ENCODE results near the gene CALM1.

CALM1 gene

DNA sequence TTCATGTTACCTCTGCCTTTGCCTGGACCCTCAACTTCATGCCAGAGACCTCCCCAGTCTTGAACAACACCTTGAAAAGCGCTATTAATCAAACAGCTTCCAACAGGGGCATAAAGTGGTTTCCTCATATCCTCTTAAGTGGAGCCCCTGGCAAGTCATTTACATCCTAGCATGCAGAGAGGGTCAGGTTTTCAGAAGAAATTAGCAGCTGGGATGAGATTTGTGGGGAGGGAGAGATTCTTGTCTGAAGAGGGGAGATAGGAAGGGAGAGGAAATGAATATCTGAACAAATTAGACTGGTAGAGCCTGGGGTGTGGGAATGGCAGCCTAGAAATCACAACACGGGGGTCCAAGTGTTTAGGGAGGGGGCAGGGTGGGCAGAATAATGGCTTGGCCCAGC lies 45.6 kb downstream of the CALM1 start:
- TF ChIP-seq, protein P1, sequence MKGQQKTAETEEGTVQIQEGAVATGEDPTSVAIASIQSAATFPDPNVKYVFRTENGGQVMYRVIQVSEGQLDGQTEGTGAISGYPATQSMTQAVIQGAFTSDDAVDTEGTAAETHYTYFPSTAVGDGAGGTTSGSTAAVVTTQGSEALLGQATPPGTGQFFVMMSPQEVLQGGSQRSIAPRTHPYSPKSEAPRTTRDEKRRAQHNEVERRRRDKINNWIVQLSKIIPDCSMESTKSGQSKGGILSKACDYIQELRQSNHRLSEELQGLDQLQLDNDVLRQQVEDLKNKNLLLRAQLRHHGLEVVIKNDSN (IDR thresholded peaks at IDR 0.05) = no peak
- TF ChIP-seq CREB1 (IDR thresholded peaks at IDR 0.05; ENCODE audit: low read depth) = no peak
- TF ChIP-seq ZBTB7A (IDR thresholded peaks at IDR 0.05; ENCODE audit: low read depth) = no peak
- TF ChIP-seq CEBPB (IDR thresholded peaks at IDR 0.05) = no peak
- no peak for TF ChIP-seq EGR1 (IDR thresholded peaks at IDR 0.05)
- TF ChIP-seq RAD21 (IDR thresholded peaks at IDR 0.05; ENCODE audit: low read depth) = no peak

DNA sequence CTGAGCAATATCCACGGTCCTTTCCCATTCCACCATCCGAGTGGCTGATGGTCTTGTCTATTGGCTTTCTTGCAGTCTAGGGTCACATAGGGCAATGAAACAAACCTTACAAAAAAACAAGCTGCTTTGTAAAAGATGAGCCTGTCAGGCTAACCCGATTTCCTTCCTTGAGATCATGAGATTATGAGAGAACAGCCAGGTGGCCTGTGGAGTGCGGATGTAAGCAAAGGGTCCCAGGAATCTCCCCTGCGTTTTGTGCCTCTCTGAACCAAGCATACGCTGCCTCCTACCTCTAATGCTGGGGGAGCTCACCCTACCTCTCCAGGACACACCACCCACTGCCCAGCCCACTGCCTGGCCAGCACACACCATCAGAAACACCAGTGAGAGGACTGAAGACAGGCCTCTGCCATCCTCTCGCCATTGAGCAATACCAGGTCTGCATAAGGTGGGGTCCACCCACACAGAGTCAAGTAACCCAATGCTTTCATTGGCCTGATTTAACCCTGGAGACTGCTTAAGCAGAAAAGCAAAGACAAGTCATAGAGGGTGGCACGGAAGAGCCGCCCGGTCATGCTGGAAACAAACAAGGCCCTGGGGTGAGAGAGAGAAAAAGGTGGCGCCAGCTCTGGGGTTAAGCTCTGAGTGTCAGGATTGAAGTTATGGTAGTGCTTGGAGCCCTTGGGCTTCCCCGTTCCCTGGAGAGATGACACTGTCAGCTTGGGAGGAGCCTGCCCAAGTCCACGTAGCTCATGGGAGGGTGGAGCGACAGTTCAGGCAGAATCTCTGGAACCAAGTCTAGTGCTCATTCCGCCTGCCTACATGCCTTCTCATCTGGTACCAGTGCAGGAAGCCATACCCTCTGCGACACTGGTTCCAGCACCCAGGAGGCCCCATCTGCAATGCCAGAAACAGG lies 46.6 kb downstream of the CALM1 start:
- no peak for TF ChIP-seq RAD21 (IDR thresholded peaks at IDR 0.05; ENCODE audit: low read depth)
- TF ChIP-seq NFIC (IDR thresholded peaks at IDR 0.05) = no peak
- TF ChIP-seq EGR1 (IDR thresholded peaks at IDR 0.05) = peak; percentile 73
- TF ChIP-seq, protein P2, sequence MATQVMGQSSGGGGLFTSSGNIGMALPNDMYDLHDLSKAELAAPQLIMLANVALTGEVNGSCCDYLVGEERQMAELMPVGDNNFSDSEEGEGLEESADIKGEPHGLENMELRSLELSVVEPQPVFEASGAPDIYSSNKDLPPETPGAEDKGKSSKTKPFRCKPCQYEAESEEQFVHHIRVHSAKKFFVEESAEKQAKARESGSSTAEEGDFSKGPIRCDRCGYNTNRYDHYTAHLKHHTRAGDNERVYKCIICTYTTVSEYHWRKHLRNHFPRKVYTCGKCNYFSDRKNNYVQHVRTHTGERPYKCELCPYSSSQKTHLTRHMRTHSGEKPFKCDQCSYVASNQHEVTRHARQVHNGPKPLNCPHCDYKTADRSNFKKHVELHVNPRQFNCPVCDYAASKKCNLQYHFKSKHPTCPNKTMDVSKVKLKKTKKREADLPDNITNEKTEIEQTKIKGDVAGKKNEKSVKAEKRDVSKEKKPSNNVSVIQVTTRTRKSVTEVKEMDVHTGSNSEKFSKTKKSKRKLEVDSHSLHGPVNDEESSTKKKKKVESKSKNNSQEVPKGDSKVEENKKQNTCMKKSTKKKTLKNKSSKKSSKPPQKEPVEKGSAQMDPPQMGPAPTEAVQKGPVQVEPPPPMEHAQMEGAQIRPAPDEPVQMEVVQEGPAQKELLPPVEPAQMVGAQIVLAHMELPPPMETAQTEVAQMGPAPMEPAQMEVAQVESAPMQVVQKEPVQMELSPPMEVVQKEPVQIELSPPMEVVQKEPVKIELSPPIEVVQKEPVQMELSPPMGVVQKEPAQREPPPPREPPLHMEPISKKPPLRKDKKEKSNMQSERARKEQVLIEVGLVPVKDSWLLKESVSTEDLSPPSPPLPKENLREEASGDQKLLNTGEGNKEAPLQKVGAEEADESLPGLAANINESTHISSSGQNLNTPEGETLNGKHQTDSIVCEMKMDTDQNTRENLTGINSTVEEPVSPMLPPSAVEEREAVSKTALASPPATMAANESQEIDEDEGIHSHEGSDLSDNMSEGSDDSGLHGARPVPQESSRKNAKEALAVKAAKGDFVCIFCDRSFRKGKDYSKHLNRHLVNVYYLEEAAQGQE (IDR thresholded peaks at IDR 0.05; ENCODE audit: low read depth) = no peak
- TF ChIP-seq CEBPB (IDR thresholded peaks at IDR 0.05) = peak; percentile 77
- TF ChIP-seq, protein P1 (IDR thresholded peaks at IDR 0.05) = no peak

DNA sequence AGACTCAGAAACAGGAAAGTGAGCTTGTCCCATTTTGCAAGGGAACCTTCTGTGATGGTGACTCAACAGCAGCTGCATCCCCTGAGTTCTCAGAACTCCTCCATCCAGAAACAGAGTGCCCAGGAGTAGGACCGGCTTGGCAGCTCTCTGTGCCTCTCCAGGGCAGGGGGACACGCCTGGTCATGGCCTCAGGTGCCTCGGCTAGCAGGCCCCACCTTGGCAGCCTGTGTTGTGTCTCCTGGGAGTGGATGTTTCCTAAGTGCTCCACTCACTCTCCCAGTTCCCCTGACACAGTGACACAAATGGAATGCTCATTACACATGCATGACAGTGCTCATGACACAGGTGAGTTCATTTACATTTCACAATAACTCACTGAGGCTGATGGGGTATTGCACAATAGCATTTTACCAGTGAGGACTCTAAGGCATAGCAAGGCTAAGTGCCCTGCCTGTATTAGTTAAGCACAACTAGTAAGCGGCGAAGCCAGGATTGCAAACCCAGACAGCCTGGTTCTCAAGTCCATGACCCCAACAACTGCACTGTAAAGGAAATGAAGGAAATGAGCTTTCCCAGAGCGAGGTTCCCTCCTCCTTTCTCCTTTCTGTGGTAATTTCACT lies 47.4 kb downstream of the CALM1 start:
- TF ChIP-seq CREB1 (IDR thresholded peaks at IDR 0.05; ENCODE audit: low read depth) (no peak), TEAD4 (IDR thresholded peaks at IDR 0.05) (peak; percentile 46; the same call in 1 of the 2 replicates), CEBPB (IDR thresholded peaks at IDR 0.05) (peak; percentile 100)

DNA sequence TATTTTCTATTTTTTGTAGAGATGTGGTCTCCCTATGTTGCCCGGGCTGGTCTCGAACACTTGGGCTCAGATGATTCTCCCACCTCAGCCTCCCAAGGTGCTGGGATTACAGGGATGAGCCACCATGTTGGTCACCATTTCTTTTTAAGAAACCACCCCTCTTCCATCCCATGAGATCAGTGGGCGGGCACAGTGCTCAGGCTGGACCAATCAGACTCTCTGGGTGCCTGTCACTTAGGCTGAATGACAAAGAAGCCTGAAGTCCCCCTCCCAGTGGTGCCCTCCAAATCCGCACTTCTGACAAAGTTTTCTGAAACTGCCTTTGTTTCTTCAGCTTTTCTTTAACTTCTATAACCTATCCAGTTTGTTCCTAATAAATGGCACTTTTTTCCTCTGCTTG lies 48.2 kb downstream of the CALM1 start:
- no peak for TF ChIP-seq EGR1 (IDR thresholded peaks at IDR 0.05)
- no peak for TF ChIP-seq CEBPB (IDR thresholded peaks at IDR 0.05)
- no peak for TF ChIP-seq FOXM1 (IDR thresholded peaks at IDR 0.05; ENCODE audit: borderline replicate concordance, low read depth)
- no peak for TF ChIP-seq TAF1 (IDR thresholded peaks at IDR 0.05; ENCODE audit: low read depth)
- TF ChIP-seq TEAD4 (IDR thresholded peaks at IDR 0.05) = no peak
- TF ChIP-seq, protein P1 (IDR thresholded peaks at IDR 0.05) = no peak
- no peak for TF ChIP-seq RAD21 (IDR thresholded peaks at IDR 0.05; ENCODE audit: low read depth)
- no peak for TF ChIP-seq ZBTB7A (IDR thresholded peaks at IDR 0.05; ENCODE audit: low read depth)
- TF ChIP-seq, protein P3, sequence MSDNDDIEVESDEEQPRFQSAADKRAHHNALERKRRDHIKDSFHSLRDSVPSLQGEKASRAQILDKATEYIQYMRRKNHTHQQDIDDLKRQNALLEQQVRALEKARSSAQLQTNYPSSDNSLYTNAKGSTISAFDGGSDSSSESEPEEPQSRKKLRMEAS (IDR thresholded peaks at IDR 0.05) = no peak

DNA sequence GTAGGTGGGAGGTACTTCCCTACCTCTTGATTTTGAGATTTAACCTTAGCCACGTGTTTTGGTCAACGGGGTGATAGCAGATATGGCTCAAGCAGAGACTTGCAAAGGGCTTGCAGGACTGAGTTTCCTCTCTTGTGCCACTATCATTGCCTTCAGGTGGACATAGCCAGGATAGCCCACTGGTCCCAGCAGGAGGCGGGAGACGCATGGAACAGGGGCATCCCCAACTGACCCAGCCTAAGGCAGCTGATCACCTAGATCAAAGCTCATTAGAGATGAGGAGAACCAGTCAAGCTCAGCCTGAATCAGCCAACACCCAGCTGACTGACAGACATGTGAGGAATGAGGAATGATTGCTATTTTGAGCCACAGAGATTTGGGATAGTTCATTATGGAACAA lies 49.6 kb downstream of the CALM1 start:
- TF ChIP-seq RAD21 (IDR thresholded peaks at IDR 0.05; ENCODE audit: low read depth) (no peak), TAF1 (IDR thresholded peaks at IDR 0.05; ENCODE audit: low read depth) (no peak), YY1 (IDR thresholded peaks at IDR 0.05; ENCODE audit: low read depth) (no peak)

DNA sequence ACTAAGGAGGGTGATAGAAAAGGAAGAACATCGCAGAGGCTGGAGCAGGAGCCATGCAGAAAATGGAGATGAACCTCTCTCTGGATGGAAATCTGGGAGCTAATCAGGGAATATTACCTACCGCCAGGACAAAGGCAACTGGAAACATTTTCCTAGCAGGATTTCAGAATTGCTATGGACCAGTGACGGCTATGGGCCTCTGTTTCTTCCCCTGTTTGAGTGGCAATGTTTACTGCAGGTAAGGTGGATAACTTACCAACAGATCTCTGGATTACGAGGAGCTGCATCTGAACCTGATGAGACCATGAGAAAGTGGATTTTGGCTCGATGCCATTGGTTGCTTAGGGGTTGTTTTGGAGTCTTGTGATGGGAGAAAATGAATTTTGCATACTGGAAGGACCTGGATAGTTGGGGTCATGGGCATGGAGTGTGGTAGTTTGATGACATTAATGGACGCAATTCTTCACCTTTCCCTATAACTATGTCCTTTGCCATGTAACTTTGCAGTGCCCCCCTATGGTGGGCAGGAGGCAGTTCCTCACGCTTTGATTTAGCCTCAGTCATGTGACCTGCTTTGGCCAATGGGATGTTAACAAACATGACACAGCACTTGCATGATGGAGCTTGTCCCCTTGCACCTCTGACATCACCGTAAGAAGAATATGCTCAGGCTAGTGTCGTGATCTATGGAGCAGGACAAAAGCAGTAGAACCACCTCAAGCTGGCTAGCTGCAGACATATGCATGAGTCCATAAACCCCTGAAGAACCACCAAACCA lies 51.1 kb downstream of the CALM1 start:
- TF ChIP-seq, protein P1 (IDR thresholded peaks at IDR 0.05) = peak; percentile 55
- TF ChIP-seq FOXM1 (IDR thresholded peaks at IDR 0.05; ENCODE audit: borderline replicate concordance, low read depth) (no peak), TAF1 (IDR thresholded peaks at IDR 0.05; ENCODE audit: low read depth) (no peak)

DNA sequence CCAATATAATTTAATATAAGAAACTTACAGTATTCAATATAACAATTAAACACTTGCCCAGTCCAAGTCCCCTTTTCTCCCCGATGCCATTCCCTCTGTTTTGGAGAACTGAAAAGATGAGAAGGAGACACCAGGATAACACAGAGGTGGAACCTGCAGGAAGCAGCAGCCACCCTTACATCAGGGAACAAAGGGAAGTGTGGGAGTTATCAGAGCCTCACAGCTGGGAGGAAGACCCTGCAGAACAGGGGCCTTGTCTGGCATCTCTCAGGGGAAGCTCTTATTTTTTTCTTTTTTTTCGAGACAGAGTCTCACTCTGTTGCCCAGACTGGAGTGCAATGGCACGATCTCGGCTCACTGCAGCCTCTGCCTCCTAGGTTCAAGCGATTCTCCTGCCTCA lies 52.6 kb downstream of the CALM1 start:
- TF ChIP-seq CEBPB (IDR thresholded peaks at IDR 0.05) = no peak
- no peak for TF ChIP-seq RAD21 (IDR thresholded peaks at IDR 0.05; ENCODE audit: low read depth)
- no peak for TF ChIP-seq CREB1 (IDR thresholded peaks at IDR 0.05; ENCODE audit: low read depth)
- TF ChIP-seq EP300 (IDR thresholded peaks at IDR 0.05; ENCODE audit: borderline replicate concordance) = no peak
- TF ChIP-seq, protein P2 (IDR thresholded peaks at IDR 0.05; ENCODE audit: low read depth) = no peak
- TF ChIP-seq TEAD4 (IDR thresholded peaks at IDR 0.05) = no peak
- TF ChIP-seq, protein P3 (IDR thresholded peaks at IDR 0.05) = no peak
- TF ChIP-seq, protein P1 (IDR thresholded peaks at IDR 0.05) = no peak
